Dermis microvascular lymphatic vessel endothelial cell (primary cell): Measurements from ENCODE around the gene KRTAP25-1. TPM values are rescaled to one million over a fixed set of nuclear protein-coding genes. Genes with fewer than 3 reads are reported as not detected.

ENCODE experiments used
- DNase-seq, 2 donors: peaks; one replicate each; pipeline versions ENCODE4 v3.0.0 to v3.0.0-alpha.2; 2010; ENCODE audit warnings: low read depth in 2 of 2
- total RNA-seq: library from RNA; depleted of rRNA; stranded (reverse); fragments of >200 nt; gene quantifications from 2 replicates; pipeline ENCODE4 v1.2.1, GENCODE V29; 2014

The KRTAP25-1 gene, protein sequence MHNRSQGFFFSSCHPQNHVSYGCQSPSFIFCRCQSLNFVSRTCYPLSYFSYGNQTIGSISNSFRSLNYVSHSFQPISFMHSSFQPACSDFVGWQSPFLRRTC
- total RNA-seq: not detected in 2 replicates

DNA sequence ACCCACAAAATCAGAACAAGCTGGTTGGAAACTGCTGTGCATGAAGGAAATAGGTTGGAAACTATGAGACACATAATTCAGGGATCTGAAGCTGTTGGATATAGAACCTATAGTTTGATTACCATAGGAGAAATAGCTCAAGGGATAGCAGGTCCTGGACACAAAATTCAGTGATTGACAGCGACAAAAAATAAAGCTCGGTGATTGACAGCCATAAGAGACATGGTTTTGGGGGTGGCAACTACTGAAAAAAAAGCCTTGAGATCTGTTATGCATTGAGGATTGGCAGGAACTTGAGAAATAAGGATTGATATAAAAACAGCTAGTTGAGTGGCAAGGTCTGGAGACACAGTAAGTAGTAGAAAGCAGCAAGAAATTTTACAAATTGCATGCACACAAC lies at the start of gene KRTAP25-1:
TSS of gene KRTAP25-1 (minus strand) at position 300 of the 400 bp plus-strand sequence. CDS start at position 276, 24 bp downstream.
- DNase-seq: no peak

DNA sequence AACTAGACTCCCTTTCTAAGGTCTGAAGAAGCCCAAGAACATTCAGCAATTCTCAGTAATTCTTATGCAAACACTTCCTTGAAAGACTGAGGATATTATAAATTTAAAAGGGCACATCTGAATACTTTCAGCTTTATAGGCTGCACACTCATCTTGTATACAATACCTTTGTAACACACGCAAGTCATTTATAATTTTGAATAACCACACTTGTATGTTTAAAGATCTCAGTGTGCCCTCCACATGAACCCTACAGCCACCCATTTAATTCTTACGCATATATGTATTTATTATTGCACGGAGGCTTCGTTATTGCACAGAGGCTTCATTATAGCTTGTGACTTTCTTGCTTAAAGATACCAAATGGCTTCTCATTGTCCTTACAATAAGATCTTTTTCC lies 49.4 kb upstream of the KRTAP25-1 start:
- no peak for DNase-seq

DNA sequence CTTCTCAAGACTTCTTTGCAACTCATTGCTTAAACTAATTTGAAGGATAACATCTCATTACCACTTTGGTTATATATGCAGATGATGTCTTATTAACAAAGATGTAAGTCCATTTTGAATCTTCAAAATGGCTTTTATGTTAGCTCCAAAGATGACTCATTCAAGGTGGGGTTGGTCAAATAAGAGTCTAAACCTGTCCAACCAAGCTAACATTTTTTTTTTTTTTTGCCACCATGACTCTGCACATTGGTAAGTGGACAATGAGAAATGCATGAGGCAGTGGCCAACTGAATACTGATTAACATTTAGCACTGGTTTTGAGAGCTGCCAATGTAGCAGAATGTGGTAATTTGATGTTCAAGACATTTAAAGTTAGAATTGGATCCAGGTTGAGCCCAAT lies 48.5 kb upstream of the KRTAP25-1 start:
- no peak for DNase-seq

DNA sequence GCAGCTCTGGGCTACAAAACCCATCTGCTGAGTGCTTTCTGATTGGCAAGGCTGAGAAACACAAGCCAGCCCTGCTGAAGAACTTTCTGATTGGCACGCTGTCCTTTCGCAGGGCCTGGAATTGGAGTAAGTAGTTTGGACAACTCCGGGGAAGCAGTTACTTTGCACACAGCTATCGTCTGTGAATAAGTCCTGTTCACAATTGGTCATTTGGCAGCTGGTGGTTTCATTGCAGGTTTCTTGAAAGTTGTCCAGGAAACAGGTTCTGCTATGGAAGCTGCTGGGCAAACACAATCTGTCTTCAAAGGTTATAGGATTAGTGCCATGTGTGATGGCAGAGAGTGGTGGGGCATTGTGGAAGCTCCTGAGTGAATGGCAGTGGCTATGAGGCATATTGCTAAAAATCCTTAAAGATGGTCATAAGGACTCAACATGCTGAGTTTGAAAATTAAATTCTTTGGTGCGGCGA lies 48.0 kb upstream of the KRTAP25-1 start, which contains the start of gene KRTAP27-1:
TSS of gene KRTAP27-1 (minus strand) at position 419 of the 469 bp plus-strand sequence. CDS start at position 393, 26 bp downstream.
- DNase-seq: no peak

DNA sequence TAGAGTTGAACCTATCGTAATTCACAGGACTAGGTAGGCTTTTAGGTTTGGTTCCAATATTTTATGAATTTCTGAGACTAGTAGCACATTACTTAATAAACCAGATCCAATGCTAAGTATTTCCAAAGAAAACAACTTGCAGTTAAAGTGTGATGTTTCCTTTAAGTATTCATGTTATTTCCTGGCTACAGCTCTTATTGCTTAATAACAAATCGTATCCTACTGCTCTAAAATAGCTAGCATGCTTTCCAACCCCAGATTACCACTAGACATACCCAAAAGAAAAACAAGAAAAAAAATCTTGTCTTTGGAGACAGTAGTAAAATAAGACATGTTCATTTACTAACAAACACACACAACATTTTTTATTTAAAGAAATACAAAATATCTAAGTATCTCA lies 47.3 kb upstream of the KRTAP25-1 start:
- no peak for DNase-seq

DNA sequence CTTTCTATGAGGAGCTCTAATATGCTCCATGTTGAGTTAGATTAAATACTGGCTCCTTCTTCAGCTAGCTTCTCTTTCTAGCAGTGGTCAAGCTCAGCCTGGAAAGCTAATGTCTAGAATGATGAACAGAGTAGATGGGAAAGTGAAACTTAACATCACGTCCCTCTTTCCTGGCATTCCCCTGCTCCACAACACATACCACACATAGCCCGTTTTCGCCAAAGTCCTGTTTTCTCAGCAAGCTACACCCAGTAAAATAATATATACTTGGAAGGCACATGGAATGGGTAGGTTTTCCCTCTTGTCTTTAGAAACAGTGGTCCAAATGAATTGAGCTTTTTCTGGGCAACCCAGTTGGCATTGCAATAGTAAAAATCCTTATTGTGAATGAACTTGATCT lies 44.4 kb upstream of the KRTAP25-1 start:
- DNase-seq: no peak

DNA sequence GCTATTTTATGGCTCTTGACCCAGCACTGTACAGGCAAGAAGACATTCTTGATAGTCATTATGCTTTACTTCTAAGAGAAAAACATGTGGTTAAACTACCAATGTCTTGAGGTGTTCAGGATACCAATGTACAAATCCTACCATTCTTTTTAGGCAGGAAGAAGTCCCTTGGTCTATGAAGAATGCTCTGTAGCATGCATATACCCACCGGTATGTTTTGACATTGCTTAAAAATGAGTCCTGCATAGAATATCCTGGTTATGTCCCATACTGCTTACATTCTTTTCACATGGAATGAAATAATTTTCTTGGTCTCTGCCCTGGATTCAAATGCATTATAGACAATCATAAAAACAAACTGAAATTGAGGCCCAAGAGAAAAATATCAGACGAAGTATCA lies 43.4 kb upstream of the KRTAP25-1 start:
- no peak for DNase-seq

DNA sequence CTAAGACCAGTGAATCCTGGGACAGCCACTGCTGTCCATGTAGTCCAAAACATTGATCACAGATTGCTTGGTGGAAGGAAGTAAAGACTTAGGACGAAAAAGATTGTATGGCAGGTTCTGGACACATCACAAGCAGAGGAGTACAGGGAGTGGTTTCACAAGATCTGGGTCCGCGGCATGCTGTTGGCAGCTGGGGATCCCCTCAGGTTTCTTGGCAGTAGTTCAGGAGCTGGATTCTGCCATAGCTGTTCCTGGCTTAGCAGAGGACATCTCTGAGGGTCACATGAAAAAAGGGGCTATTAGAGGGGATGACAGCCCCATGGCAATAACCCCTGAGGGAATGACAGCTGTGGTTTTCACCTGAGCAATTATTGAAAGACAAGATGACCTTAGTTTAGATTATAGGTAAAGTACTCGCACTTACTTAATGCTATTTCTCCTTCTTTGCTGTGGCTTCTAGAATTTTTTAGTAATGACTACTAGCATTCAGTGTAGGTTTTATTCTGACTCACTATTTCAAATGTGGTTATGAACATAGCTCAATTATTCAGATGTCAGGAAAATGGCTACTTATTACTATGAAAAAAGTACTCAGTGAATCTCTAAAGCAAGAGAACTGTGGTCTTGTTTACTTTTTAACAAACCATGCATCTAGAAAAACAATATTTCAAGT lies 40.0 kb upstream of the KRTAP25-1 start:
- DNase-seq: no peak

DNA sequence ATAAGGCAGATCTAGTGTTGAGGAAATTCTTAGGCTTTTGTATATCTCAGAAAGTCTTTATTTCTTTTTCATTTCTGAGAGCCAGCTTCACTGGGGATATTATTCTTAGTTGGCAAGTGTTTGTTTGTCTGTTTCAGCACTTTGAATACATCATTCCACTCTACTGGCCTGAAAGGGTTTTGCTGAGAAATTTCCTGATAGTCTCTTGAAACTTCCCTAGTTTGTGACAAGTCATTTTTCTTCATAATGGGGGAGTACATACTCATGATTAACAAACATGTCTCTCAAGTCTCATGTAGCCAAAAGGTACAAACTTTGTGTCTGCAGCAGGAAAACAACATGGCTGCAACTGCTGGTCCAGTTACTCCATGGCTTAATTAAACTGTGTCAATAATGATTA lies 37.1 kb upstream of the KRTAP25-1 start:
- no peak for DNase-seq

DNA sequence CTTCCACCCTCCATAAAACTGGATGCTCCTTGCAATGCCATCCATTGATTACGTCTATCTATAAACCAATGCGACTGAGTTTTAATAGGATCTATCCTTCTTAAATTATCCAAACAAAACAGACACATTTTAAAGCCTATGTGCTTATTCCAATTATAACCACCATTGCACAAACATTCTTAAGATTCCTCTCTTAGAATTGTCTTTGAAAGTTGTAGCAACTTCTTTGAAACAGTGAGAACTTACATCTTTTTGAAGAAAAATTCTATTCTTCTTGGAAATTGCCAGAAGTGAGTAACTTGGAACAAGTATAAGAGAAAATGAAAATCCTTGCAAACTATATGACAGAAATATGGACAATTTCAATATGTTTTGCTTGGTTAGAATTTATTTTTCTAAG lies 30.9 kb upstream of the KRTAP25-1 start, which contains the start of gene KRTAP26-1:
TSS of gene KRTAP26-1 (minus strand) at position 101 of the 400 bp plus-strand sequence. CDS start 280 bp downstream, outside the sequence.
- no peak for DNase-seq

DNA sequence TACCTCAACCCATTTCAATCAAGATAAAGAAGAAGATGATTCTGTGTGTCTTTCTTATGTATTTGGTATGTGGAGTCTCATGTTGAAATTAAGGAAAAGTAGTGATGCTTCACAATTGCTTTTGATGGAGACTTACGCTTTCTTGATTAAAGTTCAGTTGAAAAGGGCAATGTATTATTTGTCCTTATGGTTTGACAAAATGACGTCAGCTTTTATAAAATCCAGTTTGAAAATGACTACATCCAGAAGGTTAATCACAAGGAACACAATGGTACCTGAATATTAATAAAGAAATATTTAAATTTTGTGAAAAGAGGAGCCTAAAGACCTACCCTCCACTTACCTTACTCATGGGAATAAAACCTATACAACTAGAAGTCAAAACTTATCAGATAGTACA lies 26.4 kb upstream of the KRTAP25-1 start:
- no peak for DNase-seq

DNA sequence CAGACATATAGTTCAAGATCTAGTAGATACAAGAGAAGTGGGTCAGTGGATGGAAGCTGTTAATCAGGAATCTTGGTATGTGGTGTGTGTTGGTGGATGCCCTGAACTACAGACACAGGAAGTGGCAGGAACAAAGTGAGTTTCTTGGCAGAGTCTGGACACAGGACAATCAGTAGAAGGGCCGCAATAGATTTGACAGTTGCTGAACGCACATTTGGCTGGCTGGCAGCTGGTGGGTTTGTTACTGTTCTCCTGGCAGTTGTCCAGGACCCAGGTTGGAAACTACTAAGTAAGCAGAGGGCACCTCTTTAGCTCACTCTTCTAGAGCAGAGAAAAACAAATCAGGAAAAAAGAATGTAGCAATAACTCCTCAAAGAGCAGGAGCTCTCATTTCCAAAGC lies 17.6 kb upstream of the KRTAP25-1 start:
- DNase-seq: no peak

DNA sequence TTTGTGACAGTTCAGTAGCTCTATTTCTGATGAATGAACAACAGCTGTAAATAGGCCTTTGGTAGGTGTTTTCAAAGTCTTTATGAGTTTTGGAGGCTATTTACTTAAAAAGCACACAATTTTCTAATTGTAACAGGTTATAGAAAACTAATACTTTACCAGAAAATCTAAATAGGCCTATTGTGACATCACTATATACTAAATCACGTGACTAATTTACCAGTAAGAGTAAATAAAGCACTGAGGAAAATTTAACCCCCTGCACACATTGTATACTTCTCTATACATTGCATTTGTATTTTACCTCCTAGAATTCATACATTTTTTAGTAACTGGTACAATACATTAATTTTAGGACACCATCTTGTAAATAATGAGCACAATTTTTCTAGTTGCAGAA lies 15.8 kb upstream of the KRTAP25-1 start:
- DNase-seq: no peak

DNA sequence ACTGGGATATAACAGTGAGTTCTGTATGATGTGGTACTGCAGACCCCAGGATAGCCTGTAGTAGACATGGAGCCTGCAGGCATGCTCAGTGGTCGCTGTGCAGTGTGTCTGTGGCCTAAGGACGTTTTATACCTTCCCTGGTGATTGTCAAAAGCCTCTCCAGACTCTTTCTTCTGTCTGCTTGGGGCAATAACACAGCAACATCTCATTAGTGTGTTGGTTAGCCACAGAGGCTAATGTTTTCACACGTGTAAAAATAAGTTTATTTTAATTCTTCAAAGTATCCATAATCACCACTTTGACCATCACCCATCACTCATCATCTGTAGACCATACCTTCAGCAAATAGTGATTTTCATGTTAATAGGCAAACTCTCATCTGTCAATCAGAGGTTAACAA lies 6.5 kb downstream of the KRTAP25-1 start, which contains the start of gene KRTAP24-1:
TSS of gene KRTAP24-1 (minus strand) at position 101 of the 400 bp plus-strand sequence. CDS start at position 83, 18 bp downstream.
- DNase-seq: no peak

DNA sequence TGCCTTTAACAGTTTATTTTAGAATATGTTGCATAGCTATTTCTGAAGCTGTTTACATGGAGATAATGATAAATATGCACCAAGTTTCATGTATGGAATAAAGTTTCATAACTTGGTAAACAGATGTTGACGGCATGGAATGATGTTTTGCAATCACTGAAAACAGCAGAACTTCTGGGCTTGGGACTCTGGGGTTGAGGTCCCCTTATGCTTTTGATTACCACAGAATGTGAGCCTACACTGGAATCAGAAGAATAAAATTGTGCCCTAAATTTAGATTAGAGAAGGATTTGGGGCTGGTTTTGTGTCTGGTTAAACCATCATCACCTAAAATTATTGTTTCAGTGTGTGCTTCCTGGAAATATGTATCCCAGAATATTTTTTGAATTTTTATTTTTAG lies 17.7 kb downstream of the KRTAP25-1 start:
- no peak for DNase-seq

DNA sequence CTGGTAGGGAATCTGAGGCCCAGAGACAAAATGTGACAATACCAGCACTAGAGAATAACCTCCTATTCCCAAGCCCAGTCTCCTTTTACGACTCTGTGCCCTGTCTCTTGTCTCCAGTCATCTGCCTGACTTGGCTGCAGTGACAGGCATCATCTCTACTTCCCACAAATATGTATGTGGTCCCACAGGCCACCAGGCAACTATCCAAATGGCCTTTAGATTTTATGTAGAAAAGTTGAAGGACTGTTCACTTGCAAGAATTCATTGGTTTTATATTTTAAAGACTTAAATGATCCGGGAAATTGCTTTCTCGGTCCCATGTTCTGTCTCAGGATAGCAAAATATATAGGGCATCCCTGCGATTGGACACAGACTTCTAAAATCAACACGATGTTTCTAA lies 18.2 kb downstream of the KRTAP25-1 start:
- no peak for DNase-seq

DNA sequence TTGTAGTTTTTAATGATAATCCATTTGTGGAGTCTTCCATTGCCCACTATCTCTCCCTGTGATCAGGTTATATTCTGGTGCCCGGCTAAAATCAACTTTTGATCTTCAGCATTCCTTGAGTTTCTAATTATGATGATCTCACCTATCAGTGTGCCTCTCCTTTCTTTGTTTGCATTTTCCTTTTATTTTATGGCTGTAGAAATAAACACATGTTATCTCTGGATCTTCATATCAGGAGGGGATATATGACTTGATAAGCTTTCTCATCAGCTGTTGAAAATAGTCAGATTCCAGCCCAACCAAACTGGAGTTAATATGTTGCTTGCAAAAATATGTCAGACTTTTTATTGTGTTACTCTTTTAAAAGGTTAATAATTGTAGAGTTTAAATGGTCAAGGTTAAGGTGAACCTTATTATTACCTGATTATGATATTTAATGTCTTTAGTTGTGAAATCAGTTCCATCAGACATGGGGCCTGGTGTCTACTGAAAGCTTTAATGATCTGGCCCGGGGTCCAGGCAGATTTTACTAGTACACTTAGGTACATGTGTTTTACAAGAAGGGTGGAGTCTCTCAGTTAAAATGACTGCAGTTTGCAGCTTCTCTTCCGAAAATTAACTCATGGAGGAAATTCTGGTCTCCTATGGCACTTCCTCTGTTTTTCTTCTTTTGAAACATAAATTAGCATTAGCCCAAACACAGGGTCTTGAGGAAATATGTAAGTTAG lies 19.3 kb downstream of the KRTAP25-1 start:
- no peak for DNase-seq

DNA sequence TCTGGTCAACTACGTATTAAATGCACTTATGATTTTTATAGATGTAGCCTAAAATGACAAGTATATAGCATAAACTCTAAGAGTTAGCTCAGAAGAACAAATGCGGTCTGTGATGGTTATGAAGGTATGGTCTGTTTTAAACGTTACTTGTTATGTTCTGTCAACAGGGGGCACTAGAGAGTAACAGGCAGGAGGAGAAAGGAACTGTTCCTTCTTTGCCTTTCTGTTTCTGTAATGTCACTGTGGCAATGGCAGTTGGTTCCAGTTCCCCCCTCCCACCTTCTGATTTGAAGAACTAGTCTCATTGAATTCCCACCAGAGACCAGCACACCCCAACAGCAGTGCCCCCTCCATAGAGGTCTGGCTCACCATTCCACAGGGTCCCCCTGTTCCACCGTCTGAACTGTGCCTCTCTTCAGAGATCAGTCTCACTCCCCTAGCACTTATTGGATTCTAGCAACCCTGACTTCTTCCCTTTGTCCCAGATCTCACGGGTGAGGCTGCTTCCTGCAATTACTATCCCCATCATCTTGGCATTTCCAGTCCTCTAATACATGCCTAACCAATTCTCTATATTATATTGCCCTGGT lies 20.6 kb downstream of the KRTAP25-1 start:
- DNase-seq: no peak

DNA sequence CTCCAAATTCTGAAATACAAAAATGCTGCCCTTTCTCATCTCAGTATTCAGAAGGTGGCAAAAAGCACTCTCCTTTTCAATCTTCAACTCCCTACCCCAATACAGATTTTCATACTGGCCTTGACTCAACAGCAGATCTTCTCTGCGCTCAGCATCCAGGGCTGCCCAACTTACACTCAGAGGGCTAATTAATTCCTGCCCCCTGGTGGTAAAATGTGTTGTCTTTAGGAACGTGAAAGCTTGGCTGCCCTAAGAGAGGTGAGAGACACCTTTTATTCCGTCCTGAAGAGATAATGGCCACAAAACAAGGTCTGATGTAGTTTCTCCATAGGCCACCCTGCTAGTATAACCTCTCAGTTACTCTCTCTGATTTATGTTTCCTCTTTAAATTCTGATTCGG lies 31.5 kb downstream of the KRTAP25-1 start:
- DNase-seq: no peak

DNA sequence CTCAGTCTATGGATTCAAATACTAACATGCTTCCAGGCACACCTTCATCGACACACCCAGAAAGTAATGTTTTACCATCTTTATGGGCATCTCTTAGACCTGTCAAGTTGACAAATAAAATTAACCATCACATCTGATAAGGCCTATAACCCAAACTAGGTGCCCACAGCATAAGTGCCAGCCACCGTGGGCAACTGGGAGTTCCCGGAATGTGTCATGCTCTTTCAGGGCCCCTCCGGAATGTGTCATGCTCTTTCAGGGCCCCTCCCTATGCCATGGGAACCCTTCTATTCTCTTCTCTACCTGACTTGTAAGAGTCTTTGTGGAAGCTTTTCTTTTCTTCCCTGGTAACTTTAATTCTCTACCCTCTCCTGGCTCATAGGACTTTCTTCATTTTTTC lies 33.2 kb downstream of the KRTAP25-1 start:
- no peak for DNase-seq

DNA sequence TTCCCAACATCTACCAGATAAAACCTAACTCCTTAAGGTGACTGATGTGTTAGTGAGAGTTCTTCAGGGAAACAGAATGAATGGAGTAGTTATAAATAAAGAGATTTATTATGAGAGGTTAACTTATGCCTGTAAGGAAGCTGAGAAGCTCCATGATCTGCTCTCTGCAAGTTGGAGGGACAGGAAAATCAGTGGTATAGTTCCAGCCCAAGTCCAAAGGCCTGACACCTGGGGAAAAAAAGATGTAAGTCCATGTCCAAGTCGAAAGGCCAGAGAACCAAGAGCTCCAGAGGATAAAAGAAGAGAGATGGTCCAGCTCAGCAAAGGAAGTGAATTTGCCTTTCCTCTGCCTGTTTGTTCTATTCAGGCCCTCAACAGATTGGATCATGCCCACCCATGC lies 33.6 kb downstream of the KRTAP25-1 start:
- DNase-seq: no peak

DNA sequence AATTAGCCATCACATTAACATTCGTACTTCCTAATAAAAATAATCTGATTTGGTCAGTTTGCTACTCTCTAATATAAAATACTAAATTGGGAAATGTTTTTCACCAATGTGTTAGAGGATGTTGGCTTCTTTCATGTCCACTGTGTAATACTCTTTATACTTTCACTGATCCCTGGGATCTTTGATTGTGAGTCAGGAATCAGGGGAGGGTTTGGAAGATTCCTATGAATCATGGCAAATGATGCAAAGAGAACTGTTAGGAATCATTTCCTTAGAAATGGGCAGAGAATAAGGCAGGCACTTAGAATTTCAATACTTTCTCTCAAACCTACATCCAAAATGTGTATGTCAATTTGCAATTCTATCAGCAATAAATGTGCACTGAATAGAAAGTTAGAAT lies 37.5 kb downstream of the KRTAP25-1 start:
- no peak for DNase-seq
